IMR-90 (cell line): ENCODE measurements around the gene APP. TPM values are rescaled to one million over a fixed set of nuclear protein-coding genes. Genes with fewer than 3 reads are reported as not detected.

Experiments
- ATAC-seq: fragments of 200-7000 bp; cut with Tn5 transposase; 2 replicates; pipeline ENCODE4 v1.9.1; 2020; ENCODE audit warnings: low read depth, mild to moderate bottlenecking, moderate library complexity
- BruUV-seq: library from RNA; stranded (reverse); fragments of 400-500 nt; replicated peaks from 2 replicates; lab custom pipeline; 2021; lab: Mats Ljungman, UMichigan
- CTCF ChIA-PET: fragments of 300-600 bp; formaldehyde crosslinking; extraction: SDS; loops from one replicate; lab custom pipeline; 2021; ENCODE audit warnings: antibody characterized with exemption; lab: Yijun Ruan, JAX
- POLR2A ChIA-PET: fragments of 300-600 bp; sonication (Branson Sonifier 250); formaldehyde crosslinking; loops from one replicate; lab custom pipeline; 2022; ENCODE audit warnings: antibody characterized with exemption; ENCODE audit not compliant: unreplicated experiment; lab: Charles Lee
- DNase-seq: peaks from one replicate; pipeline ENCODE4 v3.0.0; 2013
- H2AFZ ChIP-seq: replicated peaks from 2 replicates; pipeline ENCODE3; 2013; ENCODE audit warnings: low read length, mild to moderate bottlenecking; ENCODE audit not compliant: poor library complexity
- H2AK5ac ChIP-seq: 2 replicates; pipeline ENCODE4 v1.6.1; 2013; ENCODE audit warnings: low read depth, low read length, inconsistent platforms
- H2AK9ac ChIP-seq: replicated peaks from 2 replicates; pipeline ENCODE3; 2013; ENCODE audit warnings: mild to moderate bottlenecking, low read depth, low read length, moderate library complexity; ENCODE audit not compliant: poor library complexity
- H2BK120ac ChIP-seq: 2 replicates; pipeline ENCODE4 v1.6.1; 2013; ENCODE audit warnings: low read depth, low read length, inconsistent platforms
- H2BK15ac ChIP-seq: 3 replicates; pipeline ENCODE4 v1.6.1; 2013; ENCODE audit warnings: low read depth, low read length, inconsistent platforms
- H2BK20ac ChIP-seq: 2 replicates; pipeline ENCODE4 v1.6.1; 2013; ENCODE audit warnings: low read depth, mild to moderate bottlenecking, inconsistent platforms, low read length, moderate library complexity
- H2BK5ac ChIP-seq: 2 replicates; pipeline ENCODE4 v1.6.1; 2013; ENCODE audit warnings: mild to moderate bottlenecking, low read depth, low read length, inconsistent platforms; ENCODE audit not compliant: poor library complexity, severe bottlenecking
- H3K14ac ChIP-seq: replicated peaks from 2 replicates; pipeline ENCODE4 v1.6.1; 2013; ENCODE audit warnings: low read depth, low read length, inconsistent platforms
- H3K18ac ChIP-seq: 2 replicates; pipeline ENCODE4 v1.6.1; 2013; ENCODE audit warnings: low read depth, low read length, control low read depth
- H3K23ac ChIP-seq: 2 replicates; pipeline ENCODE4 v1.6.1; 2013; ENCODE audit warnings: low read depth, low read length, inconsistent platforms
- H3K27ac ChIP-seq: 2 replicates; pipeline ENCODE4 v1.5.1; 2013; ENCODE audit warnings: mild to moderate bottlenecking, control low read depth, low read length; ENCODE audit not compliant: insufficient read depth
- H3K27me3 ChIP-seq: 2 replicates; pipeline ENCODE4 v1.6.1; 2013; ENCODE audit warnings: low read length; ENCODE audit not compliant: control insufficient read depth, insufficient read depth
- H3K36me3 ChIP-seq: 2 replicates; pipeline ENCODE4 v1.6.1; 2013; ENCODE audit warnings: low read length, mixed read lengths; ENCODE audit not compliant: control insufficient read depth, insufficient read depth
- H3K4ac ChIP-seq: 2 replicates; pipeline ENCODE4 v1.6.1; 2013; ENCODE audit warnings: low read depth, low read length, inconsistent platforms
- H3K4me1 ChIP-seq: 2 replicates; pipeline ENCODE4 v1.6.1; 2013; ENCODE audit warnings: low read length, mixed read lengths; ENCODE audit not compliant: control insufficient read depth, insufficient read depth
- H3K4me2 ChIP-seq: 2 replicates; pipeline ENCODE4 v1.6.1; 2013; ENCODE audit warnings: low read depth, mild to moderate bottlenecking, control low read depth, low read length, moderate library complexity
- H3K4me3 ChIP-seq: 2 replicates; pipeline ENCODE4 v1.5.1; 2013; ENCODE audit warnings: low read depth, mild to moderate bottlenecking, control low read depth, low read length, moderate library complexity; ENCODE audit not compliant: insufficient read depth
- H3K56ac ChIP-seq: 2 replicates; pipeline ENCODE4 v1.6.1; 2013; ENCODE audit warnings: low read length, inconsistent platforms; ENCODE audit not compliant: insufficient read depth; ENCODE audit errors: extremely low read depth
- H3K79me1 ChIP-seq, 2 experiments: 2 replicates each; pipeline ENCODE4 v1.6.1; 2013; ENCODE audit warnings: low read length in 2 of 2, inconsistent platforms in 1 of 2, low read depth in 1 of 2
- H3K9ac ChIP-seq: 2 replicates; pipeline ENCODE4 v1.6.1; 2013; ENCODE audit warnings: low read depth, low read length, control low read depth
- H3K9me1 ChIP-seq: 2 replicates; pipeline ENCODE4 v1.6.1; 2013; ENCODE audit warnings: low read length, inconsistent platforms; ENCODE audit not compliant: insufficient read depth
- H3K9me3 ChIP-seq: 2 replicates; pipeline ENCODE4 v1.6.1; 2013; ENCODE audit warnings: low read length; ENCODE audit not compliant: control insufficient read depth, insufficient read depth
- H4K20me1 ChIP-seq: 2 replicates; pipeline ENCODE4 v1.6.1; 2013; ENCODE audit warnings: low read length, inconsistent platforms; ENCODE audit not compliant: insufficient read depth
- H4K5ac ChIP-seq: 2 replicates; pipeline ENCODE4 v1.6.1; 2013; ENCODE audit warnings: mild to moderate bottlenecking, low read depth, low read length, control low read depth
- H4K8ac ChIP-seq, 2 experiments: 2 replicates each; pipeline ENCODE4 v1.6.1; 2013; ENCODE audit warnings: low read depth in 2 of 2, low read length in 2 of 2, control low read depth in 1 of 2, inconsistent platforms in 1 of 2
- H4K91ac ChIP-seq: 2 replicates; pipeline ENCODE4 v1.6.1; 2013; ENCODE audit warnings: low read depth, low read length, inconsistent platforms; ENCODE audit not compliant: insufficient read depth
- BHLHE40 ChIP-seq: fragments of 150-350 bp; IDR thresholded peaks from 2 replicates; pipeline ENCODE4 v1.6.1; 2016; ENCODE audit warnings: mild to moderate bottlenecking, low read depth, low read length
- CEBPB ChIP-seq: IDR thresholded peaks from 2 replicates; pipeline ENCODE4 v1.6.1; 2012; ENCODE audit warnings: low read depth, low read length, improper control_type of control experiment
- CHD1 ChIP-seq: IDR thresholded peaks from 2 replicates; pipeline ENCODE4 v1.6.1; 2012; ENCODE audit warnings: low read depth, low read length, improper control_type of control experiment
- CTCF ChIP-seq: conservative IDR thresholded peaks from 2 replicates; pipeline ENCODE4 v1.5.1; 2012; ENCODE audit warnings: mild to moderate bottlenecking, low read depth, low read length, improper control_type of control experiment
- ELK1 ChIP-seq: fragments of 150-350 bp; IDR thresholded peaks from 2 replicates; pipeline ENCODE4 v1.6.1; 2016; ENCODE audit warnings: low read depth, mild to moderate bottlenecking, low read length, moderate library complexity, borderline replicate concordance
- FOS ChIP-seq: fragments of 150-350 bp; IDR thresholded peaks from 2 replicates; pipeline ENCODE4 v1.6.1; 2016; ENCODE audit warnings: low read depth, low read length
- MAFK ChIP-seq: IDR thresholded peaks from 2 replicates; pipeline ENCODE4 v1.6.1; 2012; ENCODE audit warnings: low read depth, low read length, improper control_type of control experiment
- MAZ ChIP-seq: IDR thresholded peaks from 2 replicates; pipeline ENCODE4 v1.6.1; 2012; ENCODE audit warnings: low read depth, mild to moderate bottlenecking, low read length, improper control_type of control experiment, moderate library complexity, borderline replicate concordance
- MXI1 ChIP-seq: IDR thresholded peaks from 2 replicates; pipeline ENCODE4 v1.6.1; 2012; ENCODE audit warnings: low read depth, mild to moderate bottlenecking, low read length, moderate library complexity, borderline replicate concordance
- NFE2L2 ChIP-seq: fragments of 150-350 bp; IDR thresholded peaks from 2 replicates; pipeline ENCODE4 v1.6.1; 2016; ENCODE audit warnings: low read depth, mild to moderate bottlenecking, low read length
- POLR2A ChIP-seq: IDR thresholded peaks from 2 replicates; pipeline ENCODE4 v1.6.1; 2012; ENCODE audit warnings: mild to moderate bottlenecking, low read depth, low read length
- RAD21 ChIP-seq: IDR thresholded peaks from 2 replicates; pipeline ENCODE4 v1.6.1; 2012; ENCODE audit warnings: low read length, improper control_type of control experiment
- RCOR1 ChIP-seq: IDR thresholded peaks from 2 replicates; pipeline ENCODE4 v1.6.1; 2012; ENCODE audit warnings: mild to moderate bottlenecking, low read length, improper control_type of control experiment; ENCODE audit not compliant: insufficient replicate concordance
- RFX5 ChIP-seq: IDR thresholded peaks from 2 replicates; pipeline ENCODE4 v1.8.0; 2012; ENCODE audit warnings: low read depth, mild to moderate bottlenecking, low read length, moderate library complexity
- SMC3 ChIP-seq: fragments of 150-350 bp; IDR thresholded peaks from 2 replicates; pipeline ENCODE4 v1.6.1; 2016; ENCODE audit warnings: low read depth, mild to moderate bottlenecking, antibody characterized with exemption, low read length, moderate library complexity
- WGBS, 2 experiments: methylation state at CpG; one replicate each; pipeline versions ENCODE4 v1.1.5 to v1.1.7; 2013; ENCODE audit warnings: missing lambda C conversion rate in 2 of 2; ENCODE audit not compliant: insufficient read length in 1 of 2; ENCODE audit errors: extremely low coverage in 2 of 2; 5-methylcytosine and 5-hydroxymethylcytosine counted together
- dilution Hi-C: fragments of 300-500 bp; cut with HindIII; formaldehyde crosslinking; loops from one replicate; pipeline ENCODE4 v1.14.3; 2018; ENCODE audit warnings: low sequenced_read_pairs; ENCODE audit not compliant: unreplicated experiment
- in situ Hi-C: fragments of 300-500 bp; cut with MboI; formaldehyde crosslinking; loops from 3 replicates; pipeline ENCODE4 v1.14.3; 2019; ENCODE audit warnings: low sequenced_read_pairs, inconsistent platforms, mixed read lengths
- intact Hi-C: fragments of 100-400 bp; cut with micrococcal nuclease; formaldehyde crosslinking; loops from 2 replicates; pipeline ENCODE4 v1.10.0; 2022
- polyA plus RNA-seq, 3 experiments: library from polyadenylated mRNA; depleted of rRNA; stranded (reverse); fragments of >200 nt; gene quantifications; 2 replicates each; pipeline ENCODE4 v1.2.3, GENCODE V29; 2012; ENCODE audit warnings: low replicate concordance in 1 of 3
- total RNA-seq: library from RNA; depleted of rRNA; stranded (reverse); fragments of >200 nt; gene quantifications from 2 replicates; pipeline ENCODE4 v1.2.3, GENCODE V29; 2012

APP gene
- total and polyA plus RNA-seq, 2 of the 4 experiments (the other 2 are of a cell fraction) = 191 to 530 TPM

- no peak for TF ChIP-seq RAD21
Measured at GRCh38 chr21:26067836-26068594, 102.6 kb downstream of the APP start (continued).

GRCh38 chr21:26064506-26064905, 106.1 kb downstream of the APP start:
- dilution Hi-C loops (no loop called here), intact Hi-C loops (no loop called here), in situ Hi-C loops (no loop called here)
- Histone ChIP-seq H3K4me2 (no peak overlapping the region), H3K18ac (no peak overlapping the region), H3K36me3 (no peaks in the 10 kb centered on the region), H3K56ac (no peak overlapping the region), H3K27me3 (no peaks in the 10 kb centered on the region), H2BK15ac (no peak overlapping the region), H3K14ac (no peak overlapping the region), H3K9me1 (peaks cover 11% of the 10 kb centered on the region), H4K91ac (no peak overlapping the region), H4K5ac (no peak overlapping the region), H3K4me3 (no peak overlapping the region), H2AFZ (no peak overlapping the region), H3K79me1 (peaks cover 44 to 71% of the 10 kb centered on the region in 2 experiments), H2BK120ac (no peak overlapping the region), H4K8ac (no peak overlapping the region), H2AK9ac (no peak overlapping the region), H3K4ac (no peak overlapping the region), H3K9ac (no peak overlapping the region), H2BK20ac (no peak overlapping the region), H4K20me1 (peaks cover 15% of the 10 kb centered on the region), H3K23ac (no peak overlapping the region), H2BK5ac (no peak overlapping the region), H3K4me1 (peaks cover 4% of the 10 kb centered on the region; the same call in 1 of the 2 replicates), H2AK5ac (no peak overlapping the region), H3K9me3 (no peaks in the 10 kb centered on the region), H3K27ac (no peak overlapping the region)
- WGBS, 2 experiments = no CpG with 5 or more reads among the region's 6 CpGs
- DNase-seq (no peak), ATAC-seq (no peak)
- no TSS peak for BruUV-seq
- CTCF ChIA-PET = no interaction called here
- POLR2A ChIA-PET = no interaction called here
- no peak for TF ChIP-seq MAFK
- TF ChIP-seq POLR2A = no peak
- no peak for TF ChIP-seq BHLHE40
- TF ChIP-seq RAD21 = no peak
- TF ChIP-seq ELK1 = no peak
- no peak for TF ChIP-seq MAZ
- no peak for TF ChIP-seq FOS
- TF ChIP-seq NFE2L2 = no peak
- TF ChIP-seq MXI1 = no peak
- TF ChIP-seq SMC3 = no peak
- no peak for TF ChIP-seq RCOR1
- TF ChIP-seq RFX5 = no peak
- TF ChIP-seq CTCF = no peak
- no peak for TF ChIP-seq CHD1
- TF ChIP-seq CEBPB = no peak
